LNCaP clone FGC (cell line): ENCODE data around the gene GHR.

Experiments
- DNase-seq: peaks from one replicate; pipeline ENCODE4 v3.0.0-alpha.2; 2011; ENCODE audit warnings: low read depth
- H3K4me3 ChIP-seq: 2 replicates; pipeline ENCODE4 v1.5.1; 2011; ENCODE audit warnings: mild to moderate bottlenecking, low read depth, low read length, control low read depth
- CTCF ChIP-seq: IDR thresholded peaks from 2 replicates; pipeline ENCODE4 v1.5.1; 2012; ENCODE audit warnings: mild to moderate bottlenecking; ENCODE audit not compliant: control insufficient read depth, insufficient read depth; ENCODE audit errors: extremely low read depth

GHR gene

DNA sequence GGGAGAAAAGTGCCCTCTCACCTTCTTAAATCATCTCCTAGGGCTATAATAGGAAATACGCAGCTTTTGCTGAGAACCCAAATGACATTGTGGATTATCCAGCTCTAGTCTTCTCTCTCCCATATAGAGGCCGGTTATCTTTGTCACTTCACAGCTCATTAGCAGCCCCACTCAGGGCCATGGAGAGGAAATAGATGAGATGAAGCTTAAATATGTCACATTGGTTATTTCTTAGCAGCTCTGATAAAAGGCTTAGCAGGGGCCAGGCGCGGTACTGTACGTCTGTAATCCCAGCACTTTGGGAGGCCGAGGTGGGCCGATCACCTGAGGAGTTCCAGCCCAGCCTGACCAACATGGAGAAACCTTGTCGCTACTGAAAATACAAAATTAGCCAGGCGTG, 90.0 kb downstream of the GHR start:
- H3K4me3 ChIP-seq, result no peak overlapping the region
- no peak for DNase-seq
- TF ChIP-seq CTCF, result no peak

GRCh38 chr5:42514754-42515153, 91.5 kb downstream of the GHR start:
- DNase-seq, result peak; percentile 79
- H3K4me3 ChIP-seq, result no peak overlapping the region
- peak; percentile 47 for TF ChIP-seq CTCF

DNA sequence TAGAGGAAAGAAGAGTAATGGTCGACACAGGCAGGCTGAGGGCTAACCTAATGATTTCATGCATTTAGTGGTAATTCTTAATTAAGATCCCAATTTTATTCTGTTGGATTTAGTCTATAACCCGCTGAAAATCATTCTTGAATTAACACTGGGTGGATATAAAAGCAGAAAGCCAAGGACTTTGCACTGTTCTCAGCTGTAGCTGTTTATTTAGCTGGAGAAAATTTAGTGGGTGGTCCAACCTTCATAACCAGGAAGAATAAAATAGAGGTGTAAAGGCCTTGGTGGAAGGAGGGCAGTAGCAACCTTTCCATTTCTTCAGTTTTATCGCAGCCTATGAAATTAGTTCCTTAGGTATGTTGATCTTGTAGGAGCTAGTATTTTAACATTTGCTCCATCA, 92.3 kb downstream of the GHR start:
- H3K4me3 ChIP-seq, result no peak overlapping the region
- no peak for DNase-seq
- TF ChIP-seq CTCF, result no peak

- DNase-seq, result peak; percentile 35
- no peak overlapping the region for H3K4me3 ChIP-seq
- TF ChIP-seq CTCF, result no peak
Measured at GRCh38 chr5:42516282-42517042, 93.2 kb downstream of the GHR start.

GRCh38 chr5:42517164-42517563, 93.9 kb downstream of the GHR start:
- no peak overlapping the region for H3K4me3 ChIP-seq
- TF ChIP-seq CTCF, result no peak
- DNase-seq, result no peak

DNA sequence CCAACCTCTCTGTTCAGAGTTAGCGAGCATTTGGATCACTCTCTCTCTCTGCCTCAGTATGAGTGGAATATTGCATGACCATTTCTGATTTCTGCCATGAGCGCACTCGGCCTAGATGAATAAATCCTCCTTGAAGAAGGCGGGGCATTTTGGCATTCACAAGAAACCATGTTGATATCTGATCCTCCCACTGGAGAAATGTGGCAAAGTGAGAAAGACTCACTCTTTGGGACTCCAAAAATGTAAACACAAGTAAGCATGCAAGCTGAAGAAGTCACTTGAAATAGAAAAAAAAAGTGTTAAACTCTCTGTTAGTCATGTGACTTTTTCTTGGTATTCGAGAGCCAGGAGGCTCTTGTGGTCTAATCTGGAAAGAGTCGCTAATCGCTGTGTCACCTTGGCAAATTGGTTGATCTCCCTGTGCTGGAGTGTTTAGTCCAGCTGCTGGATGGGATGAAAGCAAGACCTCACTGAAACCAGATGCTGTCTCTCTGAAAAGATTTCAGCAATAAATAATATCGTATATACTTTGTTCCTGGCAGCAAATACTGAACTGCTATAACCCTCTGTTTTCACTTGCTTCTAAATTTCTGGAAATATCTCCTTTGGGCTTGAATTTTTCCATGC, 95.5 kb downstream of the GHR start:
- TF ChIP-seq CTCF, result no peak
- DNase-seq, result no peak
- H3K4me3 ChIP-seq, result no peak overlapping the region
